Testis (tissue), 2 donors: Measurements from ENCODE around the gene GFI1.

Experiments
- POLR2A ChIP-seq: fragments of 450-650 bp; IDR thresholded peaks from one replicate; pipeline ENCODE4 v1.6.1; 2017; ENCODE audit warnings: antibody characterized with exemption, mild to moderate bottlenecking, moderate library complexity
- TF ChIP-seq, protein P1 (sequence below), 3 experiments: fragments of 450-650 bp in 2 of 3; fragments of 200-600 bp in 1 of 3; sonication (generic) in 1 of 3; IDR thresholded peaks; one replicate each; pipeline ENCODE4 v1.5.1; 2016 to 2019; ENCODE audit warnings: antibody characterized with exemption in 3 of 3, mild to moderate bottlenecking in 2 of 3, moderate library complexity in 1 of 3

DNA sequence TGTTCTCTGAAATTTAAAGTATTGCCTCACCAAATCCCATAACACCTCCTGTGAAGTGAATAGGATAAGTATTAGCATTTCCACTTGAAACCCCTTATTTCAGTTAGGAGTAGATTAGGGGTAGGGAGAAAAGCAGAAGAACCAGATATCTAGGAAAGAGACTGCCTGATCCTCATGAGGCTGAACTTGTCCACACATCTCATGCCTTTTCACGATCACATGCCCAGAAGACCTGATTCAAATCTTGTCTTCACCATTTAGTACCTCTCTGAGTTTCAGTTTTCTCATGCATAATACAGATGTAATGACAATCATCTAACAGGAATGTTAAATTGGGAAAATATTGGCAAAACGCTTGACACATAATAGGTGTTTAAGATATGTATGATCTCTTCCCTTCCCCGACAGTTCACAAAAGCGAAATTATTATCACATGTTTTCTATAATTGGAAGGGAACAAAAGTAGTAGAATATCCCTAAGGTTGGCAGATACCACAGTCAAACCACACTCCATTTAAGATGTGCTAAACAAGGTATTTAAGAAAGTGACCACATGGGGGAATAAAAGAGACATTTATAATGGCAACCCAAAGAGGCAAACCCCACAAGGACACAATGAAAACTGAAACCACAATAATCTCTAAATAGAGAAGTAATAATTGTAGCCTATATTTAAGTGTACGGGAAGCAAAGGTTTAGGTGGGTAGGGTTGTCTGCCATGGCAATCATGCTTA, 25.2 kb downstream of the GFI1 start:
- TF ChIP-seq, protein P1, sequence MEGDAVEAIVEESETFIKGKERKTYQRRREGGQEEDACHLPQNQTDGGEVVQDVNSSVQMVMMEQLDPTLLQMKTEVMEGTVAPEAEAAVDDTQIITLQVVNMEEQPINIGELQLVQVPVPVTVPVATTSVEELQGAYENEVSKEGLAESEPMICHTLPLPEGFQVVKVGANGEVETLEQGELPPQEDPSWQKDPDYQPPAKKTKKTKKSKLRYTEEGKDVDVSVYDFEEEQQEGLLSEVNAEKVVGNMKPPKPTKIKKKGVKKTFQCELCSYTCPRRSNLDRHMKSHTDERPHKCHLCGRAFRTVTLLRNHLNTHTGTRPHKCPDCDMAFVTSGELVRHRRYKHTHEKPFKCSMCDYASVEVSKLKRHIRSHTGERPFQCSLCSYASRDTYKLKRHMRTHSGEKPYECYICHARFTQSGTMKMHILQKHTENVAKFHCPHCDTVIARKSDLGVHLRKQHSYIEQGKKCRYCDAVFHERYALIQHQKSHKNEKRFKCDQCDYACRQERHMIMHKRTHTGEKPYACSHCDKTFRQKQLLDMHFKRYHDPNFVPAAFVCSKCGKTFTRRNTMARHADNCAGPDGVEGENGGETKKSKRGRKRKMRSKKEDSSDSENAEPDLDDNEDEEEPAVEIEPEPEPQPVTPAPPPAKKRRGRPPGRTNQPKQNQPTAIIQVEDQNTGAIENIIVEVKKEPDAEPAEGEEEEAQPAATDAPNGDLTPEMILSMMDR (IDR thresholded peaks at IDR 0.05) = no peak
- no peak for TF ChIP-seq POLR2A
